ENCODE measurements around the gene APPL1.
"Not testable (repeated sequence)": the region's sequence is repeated elsewhere in the genome, so short reads cannot be mapped to it uniquely, and the experiment has no call there.

Gene APPL1

GRCh38 chr3:57278237-57278636, 50.7 kb downstream of the APPL1 start:
- no peak overlapping the region for H3K4me3 ChIP-seq (ENCODE audit: low read depth, low read length)
- no peaks in the 10 kb centered on the region for H3K36me3 ChIP-seq (ENCODE audit: control insufficient read depth, insufficient read depth, low read length)
- no peaks in the 10 kb centered on the region for H3K27me3 ChIP-seq (ENCODE audit: control insufficient read depth, insufficient read depth, low read length)
- no peak overlapping the region for H3K9ac ChIP-seq (ENCODE audit: low read depth, low read length)
- no peaks in the 10 kb centered on the region for H3K9me3 ChIP-seq (ENCODE audit: control insufficient read depth, insufficient read depth, low read length)
- H3K4me1 ChIP-seq (ENCODE audit: control insufficient read depth, insufficient read depth, low read length), result no peaks in the 10 kb centered on the region

GRCh38 chr3:57279685-57280084, 52.2 kb downstream of the APPL1 start:
- no peaks in the 10 kb centered on the region for H3K9me3 ChIP-seq (ENCODE audit: control insufficient read depth, insufficient read depth, low read length)
- H3K4me1 ChIP-seq (ENCODE audit: control insufficient read depth, insufficient read depth, low read length), result no peaks in the 10 kb centered on the region
- no peaks in the 10 kb centered on the region for H3K27me3 ChIP-seq (ENCODE audit: control insufficient read depth, insufficient read depth, low read length)
- H3K4me3 ChIP-seq (ENCODE audit: low read depth, low read length), result no peak overlapping the region
- no peak overlapping the region for H3K9ac ChIP-seq (ENCODE audit: low read depth, low read length)
- no peaks in the 10 kb centered on the region for H3K36me3 ChIP-seq (ENCODE audit: control insufficient read depth, insufficient read depth, low read length)

- H3K4me1 ChIP-seq (ENCODE audit: control insufficient read depth, insufficient read depth, low read length), result no peaks in the 10 kb centered on the region
- no peak overlapping the region for H3K4me3 ChIP-seq (ENCODE audit: low read depth, low read length)
- H3K36me3 ChIP-seq (ENCODE audit: control insufficient read depth, insufficient read depth, low read length), result no peaks in the 10 kb centered on the region
- no peaks in the 10 kb centered on the region for H3K9me3 ChIP-seq (ENCODE audit: control insufficient read depth, insufficient read depth, low read length)
- H3K27me3 ChIP-seq (ENCODE audit: control insufficient read depth, insufficient read depth, low read length), result no peaks in the 10 kb centered on the region
- H3K9ac ChIP-seq (ENCODE audit: low read depth, low read length), result no peak overlapping the region
These were observed 54.2 kb downstream of the APPL1 start for GRCh38 chr3:57281715-57282114.

GRCh38 chr3:57283334-57283733, 55.8 kb downstream of the APPL1 start:
- Histone ChIP-seq H3K9me3 (ENCODE audit: control insufficient read depth, insufficient read depth, low read length) (no peaks in the 10 kb centered on the region), H3K9ac (ENCODE audit: low read depth, low read length) (no peak overlapping the region), H3K36me3 (ENCODE audit: control insufficient read depth, insufficient read depth, low read length) (no peaks in the 10 kb centered on the region), H3K4me1 (ENCODE audit: control insufficient read depth, insufficient read depth, low read length) (no peaks in the 10 kb centered on the region), H3K27me3 (ENCODE audit: control insufficient read depth, insufficient read depth, low read length) (no peaks in the 10 kb centered on the region), H3K4me3 (ENCODE audit: low read depth, low read length) (no peak overlapping the region)

GRCh38 chr3:57287205-57287604, 59.7 kb downstream of the APPL1 start:
- H3K4me3 ChIP-seq (ENCODE audit: low read depth, low read length), result no peak overlapping the region
- H3K4me1 ChIP-seq (ENCODE audit: control insufficient read depth, insufficient read depth, low read length), result no peaks in the 10 kb centered on the region
- H3K36me3 ChIP-seq (ENCODE audit: control insufficient read depth, insufficient read depth, low read length), result no peaks in the 10 kb centered on the region
- H3K9ac ChIP-seq (ENCODE audit: low read depth, low read length), result no peak overlapping the region
- H3K9me3 ChIP-seq (ENCODE audit: control insufficient read depth, insufficient read depth, low read length), result no peaks in the 10 kb centered on the region
- no peaks in the 10 kb centered on the region for H3K27me3 ChIP-seq (ENCODE audit: control insufficient read depth, insufficient read depth, low read length)

GRCh38 chr3:57288403-57288802, 60.9 kb downstream of the APPL1 start:
- Histone ChIP-seq H3K4me1 (ENCODE audit: control insufficient read depth, insufficient read depth, low read length) (no peaks in the 10 kb centered on the region), H3K4me3 (ENCODE audit: low read depth, low read length) (no peak overlapping the region), H3K9me3 (ENCODE audit: control insufficient read depth, insufficient read depth, low read length) (no peaks in the 10 kb centered on the region), H3K27me3 (ENCODE audit: control insufficient read depth, insufficient read depth, low read length) (no peaks in the 10 kb centered on the region), H3K36me3 (ENCODE audit: control insufficient read depth, insufficient read depth, low read length) (no peaks in the 10 kb centered on the region), H3K9ac (ENCODE audit: low read depth, low read length) (no peak overlapping the region)

GRCh38 chr3:57292159-57292896, 64.8 kb downstream of the APPL1 start, which contains the start of gene ASB14:
Gene ASB14 (minus strand): TSS chr3:57292685. CDS start chr3:57292033, 652 bp downstream.
- H3K4me1 ChIP-seq (ENCODE audit: control insufficient read depth, insufficient read depth, low read length), result no peaks in the 10 kb centered on the region
- H3K4me3 ChIP-seq (ENCODE audit: low read depth, low read length), result no peak within 1 kb of the TSS
- no peaks in the 10 kb centered on the region for H3K27me3 ChIP-seq (ENCODE audit: control insufficient read depth, insufficient read depth, low read length)
- H3K9ac ChIP-seq (ENCODE audit: low read depth, low read length), result no peak within 1 kb of the TSS
- H3K36me3 ChIP-seq (ENCODE audit: control insufficient read depth, insufficient read depth, low read length), result no peaks in the 10 kb centered on the region
- no peaks in the 10 kb centered on the region for H3K9me3 ChIP-seq (ENCODE audit: control insufficient read depth, insufficient read depth, low read length)

GRCh38 chr3:57292897-57293526, 65.5 kb downstream of the APPL1 start:
- Histone ChIP-seq H3K4me3 (ENCODE audit: low read depth, low read length) (no peak overlapping the region), H3K27me3 (ENCODE audit: control insufficient read depth, insufficient read depth, low read length) (no peaks in the 10 kb centered on the region), H3K36me3 (ENCODE audit: control insufficient read depth, insufficient read depth, low read length) (no peaks in the 10 kb centered on the region), H3K9me3 (ENCODE audit: control insufficient read depth, insufficient read depth, low read length) (no peaks in the 10 kb centered on the region), H3K4me1 (ENCODE audit: control insufficient read depth, insufficient read depth, low read length) (no peaks in the 10 kb centered on the region), H3K9ac (ENCODE audit: low read depth, low read length) (no peak overlapping the region)

GRCh38 chr3:57298041-57298440, 70.5 kb downstream of the APPL1 start:
- H3K27me3 ChIP-seq (ENCODE audit: control insufficient read depth, insufficient read depth, low read length), result no peaks in the 10 kb centered on the region
- no peaks in the 10 kb centered on the region for H3K4me1 ChIP-seq (ENCODE audit: control insufficient read depth, insufficient read depth, low read length)
- H3K9me3 ChIP-seq (ENCODE audit: control insufficient read depth, insufficient read depth, low read length), result no peaks in the 10 kb centered on the region
- H3K9ac ChIP-seq (ENCODE audit: low read depth, low read length), result no peak overlapping the region
- H3K4me3 ChIP-seq (ENCODE audit: low read depth, low read length), result no peak overlapping the region
- no peaks in the 10 kb centered on the region for H3K36me3 ChIP-seq (ENCODE audit: control insufficient read depth, insufficient read depth, low read length)

- H3K9ac ChIP-seq (ENCODE audit: low read depth, low read length), result not testable (repeated sequence)
These were observed 76.0 kb downstream of the APPL1 start for GRCh38 chr3:57303520-57303919.

GRCh38 chr3:57309769-57310360, 82.3 kb downstream of the APPL1 start:
- no peaks in the 10 kb centered on the region for H3K27me3 ChIP-seq (ENCODE audit: control insufficient read depth, insufficient read depth, low read length)
- no peak overlapping the region for H3K4me3 ChIP-seq (ENCODE audit: low read depth, low read length)
- H3K4me1 ChIP-seq (ENCODE audit: control insufficient read depth, insufficient read depth, low read length), result no peaks in the 10 kb centered on the region
- no peaks in the 10 kb centered on the region for H3K36me3 ChIP-seq (ENCODE audit: control insufficient read depth, insufficient read depth, low read length)
- H3K9ac ChIP-seq (ENCODE audit: low read depth, low read length), result no peak overlapping the region
- H3K9me3 ChIP-seq (ENCODE audit: control insufficient read depth, insufficient read depth, low read length), result no peaks in the 10 kb centered on the region

More at GRCh38 chr3:57303520-57303919, 76.0 kb downstream of the APPL1 start:
- H3K36me3 ChIP-seq (ENCODE audit: control insufficient read depth, insufficient read depth, low read length); H3K4me1 ChIP-seq (ENCODE audit: control insufficient read depth, insufficient read depth, low read length); H3K27me3 ChIP-seq (ENCODE audit: control insufficient read depth, insufficient read depth, low read length); H3K4me3 ChIP-seq (ENCODE audit: low read depth, low read length); H3K9me3 ChIP-seq (ENCODE audit: control insufficient read depth, insufficient read depth, low read length): not testable (repeated sequence)

- no peak overlapping the region for H3K4me3 ChIP-seq (ENCODE audit: low read depth, low read length)
- H3K27me3 ChIP-seq (ENCODE audit: control insufficient read depth, insufficient read depth, low read length), result no peaks in the 10 kb centered on the region
- H3K36me3 ChIP-seq (ENCODE audit: control insufficient read depth, insufficient read depth, low read length), result no peaks in the 10 kb centered on the region
- no peaks in the 10 kb centered on the region for H3K9me3 ChIP-seq (ENCODE audit: control insufficient read depth, insufficient read depth, low read length)
- no peaks in the 10 kb centered on the region for H3K4me1 ChIP-seq (ENCODE audit: control insufficient read depth, insufficient read depth, low read length)
- H3K9ac ChIP-seq (ENCODE audit: low read depth, low read length), result no peak overlapping the region
These were observed 86.7 kb downstream of the APPL1 start for GRCh38 chr3:57314204-57314603.

Measured in iPS-15b (cell line).